K562 (cell line): ENCODE measurements around the gene SPAG9. TPM values are rescaled to one million over a fixed set of nuclear protein-coding genes. Genes with fewer than 3 reads are reported as not detected.

Experiments
- ASH1L ChIP-seq: fragments of 450-650 bp; IDR thresholded peaks from 2 replicates; pipeline ENCODE4 v1.6.1; 2018; ENCODE audit warnings: borderline replicate concordance, mild to moderate bottlenecking, low read depth; ENCODE audit not compliant: partially characterized antibody
- ATF7 ChIP-seq: fragments of 450-650 bp; IDR thresholded peaks from 2 replicates; pipeline ENCODE4 v1.7.1; 2014; ENCODE audit warnings: mild to moderate bottlenecking, moderate library complexity
- C11orf30 ChIP-seq: fragments of 450-650 bp; IDR thresholded peaks from 2 replicates; pipeline ENCODE4 v1.6.1; 2016; ENCODE audit warnings: low read depth, mild to moderate bottlenecking
- DDX20 ChIP-seq: fragments of 450-650 bp; IDR thresholded peaks from 2 replicates; pipeline ENCODE4 v1.6.1; 2016; ENCODE audit warnings: missing genetic modification characterization, low read depth, mild to moderate bottlenecking, missing compliant biosample characterization, moderate library complexity
- GABPA ChIP-seq: fragments of 200-800 bp; sonication (Bioruptor generic); conservative IDR thresholded peaks from 2 replicates; pipeline ENCODE4 v1.6.1; 2016; ENCODE audit warnings: low read depth, missing genetic modification characterization, missing compliant biosample characterization
- HCFC1 ChIP-seq: IDR thresholded peaks from 2 replicates; pipeline ENCODE4 v1.6.1; 2012; ENCODE audit warnings: low read depth, low read length, improper control_type of control experiment
- HMGN3 ChIP-seq: IDR thresholded peaks from 2 replicates; pipeline ENCODE4 v1.6.1; 2011; ENCODE audit warnings: borderline replicate concordance, low read depth, mild to moderate bottlenecking, mixed read lengths, low read length; ENCODE audit not compliant: insufficient read length; ENCODE audit errors: extremely low read depth
- HNRNPLL ChIP-seq: fragments of 200-400 bp; formaldehyde crosslinking; IDR thresholded peaks from 2 replicates; pipeline ENCODE4 v1.6.1; 2017; ENCODE audit warnings: low read length, low read depth, mild to moderate bottlenecking; ENCODE audit not compliant: poor library complexity, severe bottlenecking
- KAT7 ChIP-seq: sonication (generic); formaldehyde crosslinking; IDR thresholded peaks from 2 replicates; pipeline ENCODE4 v1.8.0; 2022; ENCODE audit warnings: missing genetic modification reagents, mild to moderate bottlenecking, borderline replicate concordance
- KDM1A ChIP-seq, 2 experiments: fragments of 450-650 bp; IDR thresholded peaks; 2 replicates each; pipeline ENCODE4 v1.6.1; 2016; ENCODE audit warnings: mild to moderate bottlenecking in 2 of 2
- KLF16 ChIP-seq: IDR thresholded peaks from 2 replicates; pipeline ENCODE4 v1.6.1; 2016; ENCODE audit warnings: antibody characterized with exemption
- MTA2 ChIP-seq: fragments of 450-650 bp; IDR thresholded peaks from 2 replicates; pipeline ENCODE4 v1.6.1; 2016; ENCODE audit warnings: low read depth
- MYC ChIP-seq, 2 experiments: fragments of 250-450 bp in 1 of 2; sonication (Bioruptor Pico) in 1 of 2; IDR thresholded peaks; 2 replicates each; pipeline versions ENCODE4 v1.5.1 to v1.6.1; 2012 to 2021; ENCODE audit warnings: low read depth in 2 of 2, borderline replicate concordance in 1 of 2, improper control_type of control experiment in 1 of 2, low read length in 1 of 2, mild to moderate bottlenecking in 1 of 2, moderate library complexity in 1 of 2
- NCOR1 ChIP-seq: fragments of 450-650 bp; IDR thresholded peaks from 2 replicates; pipeline ENCODE4 v1.6.1; 2016; ENCODE audit warnings: mild to moderate bottlenecking, moderate library complexity
- NEUROD1 ChIP-seq: fragments of 150-350 bp; IDR thresholded peaks from 2 replicates; pipeline ENCODE4 v1.6.1; 2014; ENCODE audit warnings: borderline replicate concordance, low read length, low read depth; ENCODE audit not compliant: partially characterized antibody
- PCBP1 ChIP-seq: fragments of 200-400 bp; formaldehyde crosslinking; IDR thresholded peaks from 2 replicates; pipeline ENCODE4 v1.6.1; 2018; ENCODE audit warnings: mild to moderate bottlenecking, low read depth, low read length; ENCODE audit not compliant: poor library complexity, severe bottlenecking
- PRDM10 ChIP-seq: fragments of 450-650 bp; IDR thresholded peaks from 2 replicates; pipeline ENCODE4 v1.6.1; 2018; ENCODE audit not compliant: partially characterized antibody
- ZBTB2 ChIP-seq: fragments of 450-650 bp; IDR thresholded peaks from 2 replicates; pipeline ENCODE4 v1.6.1; 2016; ENCODE audit warnings: antibody characterized with exemption
- ZFX ChIP-seq: sonication (generic); formaldehyde crosslinking; IDR thresholded peaks from 2 replicates; pipeline ENCODE4 v1.8.0; 2022; ENCODE audit warnings: mild to moderate bottlenecking, missing genetic modification reagents, moderate library complexity
- ZNF140 ChIP-seq: fragments of 250-450 bp; sonication (Bioruptor Pico); IDR thresholded peaks from 2 replicates; pipeline ENCODE4 v1.8.0; 2021; ENCODE audit warnings: moderate library complexity, mild to moderate bottlenecking, inconsistent platforms
- ZNF408 ChIP-seq: fragments of 250-450 bp; sonication (Bioruptor Pico); IDR thresholded peaks from 2 replicates; pipeline ENCODE4 v1.4.0; 2020; ENCODE audit warnings: low read depth, mild to moderate bottlenecking, moderate library complexity
- ZNF586 ChIP-seq: fragments of 450-650 bp; formaldehyde crosslinking; conservative IDR thresholded peaks from 2 replicates; pipeline ENCODE4 v1.4.0; 2020; ENCODE audit warnings: mild to moderate bottlenecking, moderate library complexity
- ZNF778 ChIP-seq: fragments of 450-650 bp; formaldehyde crosslinking; IDR thresholded peaks from 2 replicates; pipeline ENCODE4 v1.4.0; 2020; ENCODE audit warnings: mild to moderate bottlenecking, moderate library complexity
- polyA plus RNA-seq, 8 experiments: library from polyadenylated mRNA; depleted of rRNA in 4 of 8; stranded (reverse) in 5 of 8; unstranded in 3 of 8; fragments of >200 nt; fragmentation: Nextera tagmentation in 2 of 8; fragmentation: Illumina TruSeq in 1 of 8; extraction: Ambion mirVana in 2 of 8; extraction: Trizol in 1 of 8; gene quantifications; 2 replicates each; pipeline versions ENCODE4 v1.2.1 to v1.2.3, GENCODE V29; 2011 to 2014; ENCODE audit warnings: inconsistent platforms in 1 of 8, missing spikeins in 1 of 8
- total RNA-seq, 7 experiments: library from RNA; depleted of rRNA in 6 of 7; stranded (reverse); fragments of >200 nt in 6 of 7; fragmentation: Illumina TruSeq in 2 of 7; extraction: Trizol in 2 of 7; gene quantifications; 2 replicates each; pipeline versions ENCODE4 v1.2.1 to v1.2.3, GENCODE V29; 2011 to 2021; ENCODE audit warnings: low replicate concordance in 1 of 7

Gene SPAG9
- total and polyA plus RNA-seq, 9 of the 15 experiments (the other 6 are each of a cell fraction or from before 2014, with no cell fraction given) = 12.2 to 99.2 (median 58.2) TPM

- TF ChIP-seq NEUROD1 (no peak), KAT7 (CRISPR knock-in tag) (peak; percentile 86), MYC (IDR thresholded peaks at IDR 0.05; ENCODE audit: low read depth, low read length) (no peak), MYC (CRISPR knock-in tag; IDR thresholded peaks at IDR 0.05; ENCODE audit: borderline replicate concordance, low read depth) (peak; percentile 91; the same call in 1 of the 2 replicates), ZBTB2 (0 out of 2 replicates have a peak, but pooled peaks have one; percentile 50), NCOR1 (no peak), ZNF408 (CRISPR knock-in tag) (no peak), GABPA (tag) (no peak), C11orf30 (no peak), PCBP1 (no peak), HMGN3 (peak; percentile 67), HNRNPLL (no peak), ZNF778 (CRISPR knock-in tag) (no peak), ATF7 (no peak), MTA2 (no peak), DDX20 (tag) (no peak), PRDM10 (peak; percentile 54), ASH1L (no peak), KDM1A (IDR thresholded peaks at IDR 0.05) (no peak), ZNF586 (CRISPR knock-in tag) (no peak), HCFC1 (peak; percentile 15; the same call in 1 of the 2 replicates), KLF16 (no peak), ZFX (CRISPR knock-in tag) (peak; percentile 35; the same call in 1 of the 2 replicates), ZNF140 (CRISPR knock-in tag) (no peak)
Measured at GRCh38 chr17:51166987-51167931, 46.6 kb upstream of the SPAG9 start (continued).
